ENCODE measurements around the gene MYDGF. TPM values are rescaled to one million over a fixed set of nuclear protein-coding genes. Genes with fewer than 3 reads are reported as not detected.

MYDGF gene
- total RNA-seq, 1 experiment from 2014 or later, result 426 TPM

DNA sequence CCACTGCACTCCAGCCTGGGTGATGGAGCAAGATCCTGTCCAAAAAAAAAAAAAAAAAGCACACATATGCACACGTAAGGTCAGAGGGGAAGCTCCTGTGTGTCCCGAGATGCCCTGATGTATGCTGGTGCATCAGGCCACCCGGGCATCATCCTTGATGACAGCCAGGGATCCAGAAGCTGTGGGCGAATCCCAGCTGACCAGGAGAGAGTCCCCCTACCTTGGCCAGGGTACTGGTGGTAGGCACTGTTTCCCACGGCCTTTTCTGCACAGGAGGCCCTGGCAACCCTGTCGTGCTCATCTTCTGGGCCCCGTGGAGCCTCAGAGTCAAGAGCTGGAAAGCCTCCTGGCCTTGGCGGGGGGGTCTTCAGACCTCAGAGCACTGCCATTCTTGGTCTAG is 14.0 kb downstream of the MYDGF start:
- H3K79me2 ChIP-seq (ENCODE audit: low read length), result no peaks in the 10 kb centered on the region
- TF ChIP-seq, protein P1, sequence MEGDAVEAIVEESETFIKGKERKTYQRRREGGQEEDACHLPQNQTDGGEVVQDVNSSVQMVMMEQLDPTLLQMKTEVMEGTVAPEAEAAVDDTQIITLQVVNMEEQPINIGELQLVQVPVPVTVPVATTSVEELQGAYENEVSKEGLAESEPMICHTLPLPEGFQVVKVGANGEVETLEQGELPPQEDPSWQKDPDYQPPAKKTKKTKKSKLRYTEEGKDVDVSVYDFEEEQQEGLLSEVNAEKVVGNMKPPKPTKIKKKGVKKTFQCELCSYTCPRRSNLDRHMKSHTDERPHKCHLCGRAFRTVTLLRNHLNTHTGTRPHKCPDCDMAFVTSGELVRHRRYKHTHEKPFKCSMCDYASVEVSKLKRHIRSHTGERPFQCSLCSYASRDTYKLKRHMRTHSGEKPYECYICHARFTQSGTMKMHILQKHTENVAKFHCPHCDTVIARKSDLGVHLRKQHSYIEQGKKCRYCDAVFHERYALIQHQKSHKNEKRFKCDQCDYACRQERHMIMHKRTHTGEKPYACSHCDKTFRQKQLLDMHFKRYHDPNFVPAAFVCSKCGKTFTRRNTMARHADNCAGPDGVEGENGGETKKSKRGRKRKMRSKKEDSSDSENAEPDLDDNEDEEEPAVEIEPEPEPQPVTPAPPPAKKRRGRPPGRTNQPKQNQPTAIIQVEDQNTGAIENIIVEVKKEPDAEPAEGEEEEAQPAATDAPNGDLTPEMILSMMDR (conservative IDR thresholded peaks at IDR 0.05; ENCODE audit: low read depth, low read length), result no peak
- TF ChIP-seq EZH2phosphoT487 (IDR thresholded peaks at IDR 0.05; ENCODE audit: borderline replicate concordance, low read length), result no peak
- no peak for TF ChIP-seq EZH2 (IDR thresholded peaks at IDR 0.05; ENCODE audit: low read length, unreplicated experiment)
- H3K36me3 ChIP-seq (ENCODE audit: low read depth, low read length), result peaks cover 35% of the 10 kb centered on the region
- no peak overlapping the region for H3K9ac ChIP-seq (ENCODE audit: low read length)
- H4K20me1 ChIP-seq (ENCODE audit: low read length), result no peaks in the 10 kb centered on the region
- H3K4me2 ChIP-seq (ENCODE audit: low read length), result no peak overlapping the region
- H3K27ac ChIP-seq (ENCODE audit: low read length), result no peak overlapping the region
- ChIA-PET POLR2A (ENCODE audit: unreplicated experiment) (interaction anchor here (0.7 kb wide), 1 partner anchor 22 kb away, joined by 9 read pairs; no protein-coding TSS in a partner anchor), CTCF (no interaction called here)
- intact Hi-C loops (cut with micrococcal nuclease), result no loop called here
- H3K27me3 ChIP-seq (ENCODE audit: low read length), result no peaks in the 10 kb centered on the region
- DNase-seq (no peak), ATAC-seq (no peak)
- no peak overlapping the region for H2AFZ ChIP-seq (ENCODE audit: low read length)
- H3F3A ChIP-seq (ENCODE audit: low read length, unreplicated experiment), result no peaks in the 10 kb centered on the region
- H3K4me1 ChIP-seq (ENCODE audit: insufficient read depth, low read length), result no peaks in the 10 kb centered on the region
- no TSS peak for BruUV-seq (replicated peaks)
- H3K9me2 ChIP-seq (replicated peaks; ENCODE audit: low read length), result no peaks in the 10 kb centered on the region
- no peaks in the 10 kb centered on the region for H3K9me3 ChIP-seq (ENCODE audit: low read length)
- H3K4me3 ChIP-seq (ENCODE audit: low read length), result no peak overlapping the region

DNA sequence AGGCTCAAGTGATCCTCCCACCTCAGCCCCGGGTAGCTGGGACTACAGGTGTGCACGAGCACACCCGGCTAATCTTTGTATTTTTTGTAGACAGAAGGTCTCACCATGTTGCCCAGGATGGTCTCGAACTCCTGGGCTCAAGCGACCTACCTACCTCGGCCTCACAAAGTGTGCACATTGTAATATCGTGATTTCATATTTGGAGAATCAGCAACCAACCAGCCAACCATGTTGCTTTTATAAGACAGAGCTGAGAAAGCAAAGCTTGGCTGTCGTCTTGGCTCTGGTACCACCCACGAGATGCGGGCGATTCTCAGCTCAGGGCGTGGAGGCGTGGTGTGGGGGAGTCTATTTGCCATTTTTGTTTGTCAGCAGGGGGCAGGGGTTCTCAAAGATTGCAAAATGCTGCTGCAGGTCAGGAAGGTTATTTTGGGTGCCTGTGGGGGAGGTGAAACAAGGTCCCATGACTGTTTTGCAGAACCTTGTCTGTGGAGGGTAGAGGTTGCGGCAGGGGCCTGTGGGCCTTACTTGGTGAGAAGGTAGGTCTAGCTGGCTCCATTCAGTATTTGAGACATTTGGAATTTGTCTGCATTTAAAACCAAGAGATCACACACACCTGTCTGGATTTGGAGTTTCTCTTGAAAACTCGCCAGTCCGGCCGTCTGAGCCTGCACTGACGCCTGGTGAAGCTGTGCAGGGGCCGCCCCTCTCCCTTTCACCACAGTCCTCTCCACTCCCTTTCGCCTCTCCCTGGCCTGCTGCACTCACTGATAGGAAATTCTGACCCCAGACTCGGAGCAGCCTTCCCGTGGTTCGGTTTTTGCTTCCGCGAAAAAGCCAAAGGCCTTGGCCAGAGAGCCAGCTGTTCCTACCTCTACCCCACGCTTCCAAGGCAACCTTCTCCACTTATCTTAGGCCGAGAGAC is 15.4 kb downstream of the MYDGF start:
- TF ChIP-seq EZH2 (IDR thresholded peaks at IDR 0.05; ENCODE audit: low read length, unreplicated experiment) (no peak), EZH2phosphoT487 (IDR thresholded peaks at IDR 0.05; ENCODE audit: borderline replicate concordance, low read length) (no peak)
- TF ChIP-seq, protein P1 (conservative IDR thresholded peaks at IDR 0.05; ENCODE audit: low read depth, low read length), result no peak
- TSS peak; percentile 36 for BruUV-seq (replicated peaks)
- Histone ChIP-seq H3K4me1 (ENCODE audit: insufficient read depth, low read length) (no peaks in the 10 kb centered on the region), H3K27me3 (ENCODE audit: low read length) (no peaks in the 10 kb centered on the region), H3K36me3 (ENCODE audit: low read depth, low read length) (peaks cover 28% of the 10 kb centered on the region), H3K9me2 (replicated peaks; ENCODE audit: low read length) (no peaks in the 10 kb centered on the region), H3K4me3 (ENCODE audit: low read length) (no peak overlapping the region), H3K4me2 (ENCODE audit: low read length) (no peak overlapping the region), H3K9me3 (ENCODE audit: low read length) (no peaks in the 10 kb centered on the region), H3K9ac (ENCODE audit: low read length) (no peak overlapping the region), H2AFZ (ENCODE audit: low read length) (no peak overlapping the region), H3K79me2 (ENCODE audit: low read length) (no peaks in the 10 kb centered on the region), H3K27ac (ENCODE audit: low read length) (no peak overlapping the region), H4K20me1 (ENCODE audit: low read length) (no peaks in the 10 kb centered on the region), H3F3A (ENCODE audit: low read length, unreplicated experiment) (no peaks in the 10 kb centered on the region)
- ATAC-seq (no peak), DNase-seq (no peak)
- POLR2A ChIA-PET (ENCODE audit: unreplicated experiment), result no interaction called here
- intact Hi-C loops (cut with micrococcal nuclease), result no loop called here
- CTCF ChIA-PET, result interaction anchor here (0.6 kb wide), 1 partner anchor 17 kb away, joined by 11 read pairs; no protein-coding TSS in a partner anchor

All from PC-3 (cell line).